ENCODE data around the gene HDAC3.

Gene HDAC3

GRCh38 chr5:141585594-141585993, 51.1 kb downstream of the HDAC3 start:
- Mint-ChIP-seq H3K36me3 (peaks cover 31 to 64% of the 10 kb centered on the region in 2 donors), H3K4me3 (no peak overlapping the region), H3K9me3 (no peaks in the 10 kb centered on the region), H3K27me3 (no peaks in the 10 kb centered on the region), H3K4me1 (peaks cover 20 to 30% of the 10 kb centered on the region in 2 donors), H3K27ac (no peak overlapping the region)
- peak in 1 of 2 donors; percentile 23 for ATAC-seq (replicated peaks)
- DNase-seq: no peak

- no peak for DNase-seq
- ATAC-seq (replicated peaks): peak in 1 of 2 donors; percentile 51
- H3K27ac Mint-ChIP-seq: no peak overlapping the region
- peaks cover 45 to 65% of the 10 kb centered on the region in 2 donors for H3K36me3 Mint-ChIP-seq
- no peaks in the 10 kb centered on the region for H3K9me3 Mint-ChIP-seq
- peaks cover 10 to 16% of the 10 kb centered on the region in 2 donors for H3K4me1 Mint-ChIP-seq
- H3K27me3 Mint-ChIP-seq: no peaks in the 10 kb centered on the region
- no peak overlapping the region for H3K4me3 Mint-ChIP-seq
Measured at GRCh38 chr5:141574122-141574510, 62.5 kb downstream of the HDAC3 start.

- peaks cover 42 to 61% of the 10 kb centered on the region in 2 donors for H3K36me3 Mint-ChIP-seq
- H3K9me3 Mint-ChIP-seq: no peaks in the 10 kb centered on the region
- DNase-seq (no peak), ATAC-seq (replicated peaks) (no peak)
- no peaks in the 10 kb centered on the region for H3K27me3 Mint-ChIP-seq
- H3K27ac Mint-ChIP-seq: no peak overlapping the region
- no peak overlapping the region for H3K4me3 Mint-ChIP-seq
- peaks cover 10 to 16% of the 10 kb centered on the region in 2 donors for H3K4me1 Mint-ChIP-seq
Measured at GRCh38 chr5:141573489-141574121, 63.0 kb downstream of the HDAC3 start.

Data from stimulated activated naive B cell treated with anti-CD40 and anti-IgM and Interleukin-4, amounts not matched to agents 10 μg/mL and 1 μg/mL and 100 μg/mL, for 72 hours (primary cell).